Activated T-cell treated with anti-CD3 and anti-CD28 coated beads for 1 hour (primary cell): Measurements from ENCODE around the gene LLPH.
A peak's percentile ranks its signal among the peaks of the same experiment; 100 is the strongest.

Source experiments
- DNase-seq: peaks from one replicate; pipeline ENCODE4 v3.0.0-alpha.2; 2020; ENCODE audit warnings: low read depth

Gene LLPH

GRCh38 chr12:66142826-66143225 lies 12.3 kb upstream of the LLPH start:
- no peak for DNase-seq

- no peak for DNase-seq
Measured at GRCh38 chr12:66141299-66141698, 10.7 kb upstream of the LLPH start.

- DNase-seq: no peak
Measured at GRCh38 chr12:66140731-66141130, 10.2 kb upstream of the LLPH start.

- DNase-seq: no peak
Measured at GRCh38 chr12:66139328-66139727, 8.8 kb upstream of the LLPH start.

- no peak for DNase-seq
Measured at GRCh38 chr12:66137937-66138336, 7.4 kb upstream of the LLPH start.

- DNase-seq: no peak
Measured at GRCh38 chr12:66132408-66132807, 1.9 kb upstream of the LLPH start.

- DNase-seq: peak; percentile 1
Measured at GRCh38 chr12:66131067-66131688, 628 bp upstream of the LLPH start.

- no peak for DNase-seq
Measured at GRCh38 chr12:66129934-66130266, 650 bp downstream of the LLPH start.

- DNase-seq: no peak
Measured at GRCh38 chr12:66127650-66128049, 2.9 kb downstream of the LLPH start.

GRCh38 chr12:66120477-66120876 lies 10.1 kb downstream of the LLPH start:
- no peak for DNase-seq

GRCh38 chr12:66119870-66120241 lies 10.7 kb downstream of the LLPH start:
- DNase-seq: no peak

GRCh38 chr12:66119229-66119869 lies 11.2 kb downstream of the LLPH start:
- DNase-seq: no peak

GRCh38 chr12:66118240-66118891 lies 12.2 kb downstream of the LLPH start:
- no peak for DNase-seq

GRCh38 chr12:66117242-66117641 lies 13.3 kb downstream of the LLPH start:
- no peak for DNase-seq

- DNase-seq: no peak
Measured at GRCh38 chr12:66115071-66115600, 15.4 kb downstream of the LLPH start.

GRCh38 chr12:66113471-66113870 lies 17.1 kb downstream of the LLPH start:
- DNase-seq: no peak

GRCh38 chr12:66111605-66112004 lies 18.9 kb downstream of the LLPH start:
- DNase-seq: no peak

GRCh38 chr12:66109056-66109455 lies 21.5 kb downstream of the LLPH start:
- DNase-seq: no peak

GRCh38 chr12:66108386-66108785 lies 22.2 kb downstream of the LLPH start:
- DNase-seq: no peak

GRCh38 chr12:66107451-66107915 lies 23.1 kb downstream of the LLPH start:
- DNase-seq: peak; percentile 3

- no peak for DNase-seq
Measured at GRCh38 chr12:66103016-66103913, 27.3 kb downstream of the LLPH start.

- no peak for DNase-seq
Measured at GRCh38 chr12:66092559-66093269, 37.8 kb downstream of the LLPH start.
